Measurements from ENCODE around the gene NFYA.

DNA sequence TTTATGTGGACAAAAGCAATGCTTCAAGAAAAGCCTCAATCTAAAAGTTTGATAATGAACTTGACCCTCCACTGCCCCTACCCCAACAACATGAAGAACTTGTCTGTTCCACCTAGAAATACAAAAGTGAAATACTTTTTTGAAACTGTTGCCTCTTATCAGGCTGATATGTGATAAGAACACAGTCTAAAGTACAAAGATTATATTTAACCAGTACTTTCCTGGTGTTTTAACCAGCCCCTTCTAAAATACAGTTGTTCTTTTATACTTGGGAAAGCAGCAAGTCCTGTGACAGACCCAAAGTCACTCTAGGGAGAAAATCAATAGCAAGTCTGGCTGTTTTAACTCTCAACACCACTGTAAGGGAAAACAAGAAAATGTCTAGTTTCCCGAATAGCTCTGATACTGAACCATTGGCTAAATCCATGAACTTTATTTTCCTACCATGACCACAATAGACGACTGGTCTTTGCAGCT, 7.2 kb upstream of the NFYA start:
- TF ChIP-seq POLR2A (IDR thresholded peaks at IDR 0.05; ENCODE audit: low read length) (no peak), CTCF (IDR thresholded peaks at IDR 0.05) (no peak), ZFP36 (IDR thresholded peaks at IDR 0.05; ENCODE audit: borderline replicate concordance, partially characterized antibody) (no peak), POLR2AphosphoS2 (conservative IDR thresholded peaks at IDR 0.05; ENCODE audit: low read length) (no peak)

Data from A549 (cell line).